NCI-H1105 treated with DMSO at 0.1 percent for 48 hours (cell line): ENCODE measurements around the gene MAGEA6.
"Not testable (repeated sequence)": the region's sequence is repeated elsewhere in the genome, so short reads cannot be mapped to it uniquely, and the experiment has no call there.

Source experiments
- DNase-seq: peaks from one replicate; lab custom pipeline; 2025; lab: John Stamatoyannopoulos, UW

MAGEA6 gene

GRCh38 chrX:152734143-152734858, 35.2 kb downstream of the MAGEA6 start:
- not testable (repeated sequence) for DNase-seq

DNA sequence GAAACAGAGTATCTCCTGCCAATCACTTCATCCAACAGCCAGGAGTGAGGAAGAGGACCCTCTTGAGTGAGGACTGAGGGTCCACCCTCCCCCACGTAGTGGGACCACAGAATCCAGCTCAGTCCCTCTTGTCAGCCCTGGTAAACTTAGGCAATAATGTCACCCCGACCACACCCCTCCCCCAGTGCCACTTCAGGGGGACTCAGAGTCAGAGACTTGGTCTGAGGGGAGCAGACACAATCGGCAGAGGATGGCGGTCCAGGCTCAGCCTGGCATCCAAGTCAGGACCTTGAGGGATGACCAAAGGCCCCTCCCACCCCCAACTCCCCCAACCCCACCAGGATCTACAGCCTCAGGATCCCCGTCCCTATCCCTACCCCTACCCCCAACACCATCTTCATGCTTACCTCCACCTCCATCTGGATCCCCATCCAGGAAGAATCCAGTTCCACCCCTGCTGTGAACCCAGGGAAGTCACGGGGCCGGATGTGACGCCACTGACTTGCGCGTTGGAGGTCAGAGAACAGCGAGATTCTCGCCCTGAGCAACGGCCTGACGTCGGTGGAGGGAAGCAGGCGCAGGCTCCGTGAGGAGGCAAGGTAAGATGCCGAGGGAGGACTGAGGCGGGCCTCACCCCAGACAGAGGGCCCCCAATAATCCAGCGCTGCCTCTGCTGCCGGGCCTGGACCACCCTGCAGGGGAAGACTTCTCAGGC, 36.1 kb downstream of the MAGEA6 start, which contains the start of the genes CSAG1 and MAGEA12:
Gene CSAG1 (minus strand): TSS at position 461 of the 715 bp plus-strand sequence. CDS start 1,261 bp downstream, outside the sequence.
Gene MAGEA12 (plus strand): TSS at position 497 of the 715 bp plus-strand sequence. CDS start 2,405 bp downstream, outside the sequence.
- DNase-seq: peak; percentile 85

GRCh38 chrX:152725409-152725808, 44.1 kb downstream of the MAGEA6 start:
- no peak for DNase-seq
